Measurements from ENCODE around the gene CD19.
"Not testable (repeated sequence)": the region's sequence is repeated elsewhere in the genome, so short reads cannot be mapped to it uniquely, and the experiment has no call there.

The CD19 gene

GRCh38 chr16:28910086-28911031 is 21.4 kb upstream of the CD19 start:
- DNase-seq: peak; percentile 67

- DNase-seq: no peak
Observed at GRCh38 chr16:28912558-28912957, 19.2 kb upstream of the CD19 start.

- peak; percentile 96 for DNase-seq
Observed at GRCh38 chr16:28913946-28914724, 17.6 kb upstream of the CD19 start.

GRCh38 chr16:28915181-28915580 is 16.6 kb upstream of the CD19 start:
- no peak for DNase-seq

GRCh38 chr16:28917095-28917494 is 14.7 kb upstream of the CD19 start:
- no peak for DNase-seq

- no peak for DNase-seq
Observed at GRCh38 chr16:28918698-28919097, 13.1 kb upstream of the CD19 start.

GRCh38 chr16:28923231-28923587 is 8.6 kb upstream of the CD19 start:
- no peak for DNase-seq

- DNase-seq: no peak
Observed at GRCh38 chr16:28923652-28924398, 7.9 kb upstream of the CD19 start.

- DNase-seq: no peak
Observed at GRCh38 chr16:28924399-28924761, 7.4 kb upstream of the CD19 start.

- DNase-seq: peak; percentile 96
Observed at GRCh38 chr16:28924762-28925385, 6.9 kb upstream of the CD19 start, which contains the start of gene RABEP2. TSS of gene RABEP2 (minus strand) at chr16:28925238. CDS start at chr16:28925163, 75 bp downstream.

GRCh38 chr16:28925386-28926228 is 6.2 kb upstream of the CD19 start:
- DNase-seq: peak; percentile 83

- DNase-seq: not testable (repeated sequence)
Observed at GRCh38 chr16:28926284-28926683, 5.5 kb upstream of the CD19 start.

- DNase-seq: no peak
Observed at GRCh38 chr16:28927815-28928214, 4.0 kb upstream of the CD19 start.

GRCh38 chr16:28930203-28930602 is 1.6 kb upstream of the CD19 start:
- no peak for DNase-seq

- no peak for DNase-seq
Observed at GRCh38 chr16:28930652-28931051, 1.1 kb upstream of the CD19 start.

- no peak for DNase-seq
Observed at GRCh38 chr16:28932339-28933141, 769 bp downstream of the CD19 start.

GRCh38 chr16:28933171-28933570 is 1.4 kb downstream of the CD19 start:
- DNase-seq: no peak

GRCh38 chr16:28935346-28935745 is 3.6 kb downstream of the CD19 start:
- DNase-seq: no peak

GRCh38 chr16:28935924-28936783 is 4.4 kb downstream of the CD19 start:
- DNase-seq: no peak

GRCh38 chr16:28936784-28937155 is 5.0 kb downstream of the CD19 start:
- DNase-seq: no peak
